ENCODE measurements around the gene KIF26B.
"Not testable (repeated sequence)": the region's sequence is repeated elsewhere in the genome, so short reads cannot be mapped to it uniquely, and the experiment has no call there.

KIF26B gene

DNA sequence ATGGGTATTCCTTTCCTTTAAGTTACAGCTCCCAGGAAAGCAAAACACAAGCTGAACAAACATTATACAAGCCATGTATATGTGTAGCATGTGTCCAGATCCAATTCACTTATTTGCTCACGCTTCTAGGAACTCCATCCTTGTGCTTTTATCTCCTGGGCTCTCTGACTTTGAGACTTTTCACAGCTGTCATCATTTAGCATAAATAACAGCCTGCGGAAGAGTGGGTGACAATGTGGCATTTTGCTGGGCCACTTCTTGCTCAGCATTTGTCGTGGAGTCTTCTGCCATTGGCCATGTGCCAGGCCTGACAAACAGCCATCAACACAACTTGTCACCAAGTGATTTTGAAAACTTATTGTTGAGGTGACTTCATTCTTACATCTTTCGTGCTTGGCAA lies 164.3 kb downstream of the KIF26B start:
- no peak for ATAC-seq
- no peak for TF ChIP-seq ESRRG (CRISPR knock-in tag; IDR thresholded peaks at IDR 0.05)
- TF ChIP-seq, protein P1, sequence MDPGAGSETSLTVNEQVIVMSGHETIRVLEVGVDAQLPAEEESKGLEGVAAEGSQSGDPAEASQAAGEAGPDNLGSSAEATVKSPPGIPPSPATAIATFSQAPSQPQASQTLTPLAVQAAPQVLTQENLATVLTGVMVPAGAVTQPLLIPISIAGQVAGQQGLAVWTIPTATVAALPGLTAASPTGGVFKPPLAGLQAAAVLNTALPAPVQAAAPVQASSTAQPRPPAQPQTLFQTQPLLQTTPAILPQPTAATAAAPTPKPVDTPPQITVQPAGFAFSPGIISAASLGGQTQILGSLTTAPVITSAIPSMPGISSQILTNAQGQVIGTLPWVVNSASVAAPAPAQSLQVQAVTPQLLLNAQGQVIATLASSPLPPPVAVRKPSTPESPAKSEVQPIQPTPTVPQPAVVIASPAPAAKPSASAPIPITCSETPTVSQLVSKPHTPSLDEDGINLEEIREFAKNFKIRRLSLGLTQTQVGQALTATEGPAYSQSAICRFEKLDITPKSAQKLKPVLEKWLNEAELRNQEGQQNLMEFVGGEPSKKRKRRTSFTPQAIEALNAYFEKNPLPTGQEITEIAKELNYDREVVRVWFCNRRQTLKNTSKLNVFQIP (CRISPR knock-in tag; IDR thresholded peaks at IDR 0.05; ENCODE audit: borderline replicate concordance, low read depth): no peak

- ATAC-seq: peak; percentile 65
Measured at GRCh38 chr1:245322673-245323072, 167.9 kb downstream of the KIF26B start.

GRCh38 chr1:245323765-245324164 lies 169.0 kb downstream of the KIF26B start:
- ATAC-seq: not testable (repeated sequence)

More at GRCh38 chr1:245322673-245323072, 167.9 kb downstream of the KIF26B start:
- TF ChIP-seq GLIS3 (CRISPR knock-in tag; IDR thresholded peaks at IDR 0.05) (no peak), ESRRG (CRISPR knock-in tag; IDR thresholded peaks at IDR 0.05) (no peak), TCF4 (CRISPR knock-in tag; IDR thresholded peaks at IDR 0.05; ENCODE audit: borderline replicate concordance) (no peak), BACH2 (CRISPR knock-in tag; IDR thresholded peaks at IDR 0.05; ENCODE audit: borderline replicate concordance) (no peak), RARB (CRISPR knock-in tag; IDR thresholded peaks at IDR 0.05) (no peak), CSDC2 (CRISPR knock-in tag; IDR thresholded peaks at IDR 0.05) (no peak), ZNF565 (CRISPR knock-in tag; conservative IDR thresholded peaks at IDR 0.05; ENCODE audit: low read depth) (no peak), TSHZ2 (CRISPR knock-in tag; IDR thresholded peaks at IDR 0.05) (no peak), ISL1 (CRISPR knock-in tag; IDR thresholded peaks at IDR 0.05) (no peak), SNAI2 (CRISPR knock-in tag; IDR thresholded peaks at IDR 0.05) (no peak)
- TF ChIP-seq, protein P1 (CRISPR knock-in tag; IDR thresholded peaks at IDR 0.05; ENCODE audit: borderline replicate concordance, low read depth): no peak
- TF ChIP-seq, protein P2, sequence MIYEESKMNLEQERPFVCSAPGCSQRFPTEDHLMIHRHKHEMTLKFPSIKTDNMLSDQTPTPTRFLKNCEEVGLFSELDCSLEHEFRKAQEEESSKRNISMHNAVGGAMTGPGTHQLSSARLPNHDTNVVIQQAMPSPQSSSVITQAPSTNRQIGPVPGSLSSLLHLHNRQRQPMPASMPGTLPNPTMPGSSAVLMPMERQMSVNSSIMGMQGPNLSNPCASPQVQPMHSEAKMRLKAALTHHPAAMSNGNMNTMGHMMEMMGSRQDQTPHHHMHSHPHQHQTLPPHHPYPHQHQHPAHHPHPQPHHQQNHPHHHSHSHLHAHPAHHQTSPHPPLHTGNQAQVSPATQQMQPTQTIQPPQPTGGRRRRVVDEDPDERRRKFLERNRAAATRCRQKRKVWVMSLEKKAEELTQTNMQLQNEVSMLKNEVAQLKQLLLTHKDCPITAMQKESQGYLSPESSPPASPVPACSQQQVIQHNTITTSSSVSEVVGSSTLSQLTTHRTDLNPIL (CRISPR knock-in tag; IDR thresholded peaks at IDR 0.05; ENCODE audit: low read depth): no peak

DNA sequence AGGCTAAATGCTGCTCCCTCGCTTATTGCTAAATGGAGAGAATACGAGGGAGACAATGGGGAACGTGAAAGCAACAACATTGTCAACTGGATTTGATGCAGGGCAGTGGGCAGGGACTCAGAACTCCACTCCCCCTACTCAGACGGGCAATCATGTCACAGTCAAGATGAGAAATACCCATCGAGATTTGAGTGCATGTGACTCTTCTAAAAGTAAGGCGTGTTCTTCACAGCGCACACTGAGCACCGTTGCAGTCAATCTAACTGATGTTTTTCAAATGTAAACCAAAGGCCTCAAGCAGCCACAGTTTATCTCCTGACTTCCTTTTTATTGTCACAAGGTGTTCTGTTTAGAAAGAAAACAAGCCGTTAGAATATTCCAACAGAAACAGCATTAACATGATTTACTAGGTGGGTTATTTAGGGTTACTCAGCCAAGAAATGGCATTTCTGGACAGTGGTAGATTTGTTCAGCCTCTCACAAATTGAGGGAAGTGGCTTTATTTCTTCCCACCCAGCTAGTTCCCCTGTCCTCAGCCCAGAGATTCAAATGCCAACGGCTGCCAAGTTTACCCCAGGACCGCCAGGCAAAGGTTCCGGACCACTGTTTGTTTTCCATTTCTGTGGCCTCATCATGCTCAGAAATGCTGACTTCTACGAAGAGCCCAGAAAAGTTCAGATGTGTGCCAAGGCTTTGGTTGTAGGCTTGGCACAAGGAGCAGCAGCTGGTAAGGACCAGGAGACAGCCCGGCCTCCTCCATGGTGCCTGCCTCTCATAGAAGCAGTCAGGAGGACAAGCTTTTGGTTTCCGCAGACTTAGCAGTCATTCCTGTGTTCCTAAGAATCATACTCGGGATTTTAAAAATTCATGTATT lies 171.4 kb downstream of the KIF26B start:
- ATAC-seq: no peak
- TF ChIP-seq BACH2 (CRISPR knock-in tag; IDR thresholded peaks at IDR 0.05; ENCODE audit: borderline replicate concordance) (no peak), SNAI2 (CRISPR knock-in tag; IDR thresholded peaks at IDR 0.05) (no peak), PPARA (CRISPR knock-in tag; IDR thresholded peaks at IDR 0.05; ENCODE audit: borderline replicate concordance) (no peak), OSR1 (CRISPR knock-in tag; IDR thresholded peaks at IDR 0.05) (no peak), TCF4 (CRISPR knock-in tag; IDR thresholded peaks at IDR 0.05; ENCODE audit: borderline replicate concordance) (no peak), ZFP3 (CRISPR knock-in tag; IDR thresholded peaks at IDR 0.05) (no peak)
- TF ChIP-seq, protein P3, sequence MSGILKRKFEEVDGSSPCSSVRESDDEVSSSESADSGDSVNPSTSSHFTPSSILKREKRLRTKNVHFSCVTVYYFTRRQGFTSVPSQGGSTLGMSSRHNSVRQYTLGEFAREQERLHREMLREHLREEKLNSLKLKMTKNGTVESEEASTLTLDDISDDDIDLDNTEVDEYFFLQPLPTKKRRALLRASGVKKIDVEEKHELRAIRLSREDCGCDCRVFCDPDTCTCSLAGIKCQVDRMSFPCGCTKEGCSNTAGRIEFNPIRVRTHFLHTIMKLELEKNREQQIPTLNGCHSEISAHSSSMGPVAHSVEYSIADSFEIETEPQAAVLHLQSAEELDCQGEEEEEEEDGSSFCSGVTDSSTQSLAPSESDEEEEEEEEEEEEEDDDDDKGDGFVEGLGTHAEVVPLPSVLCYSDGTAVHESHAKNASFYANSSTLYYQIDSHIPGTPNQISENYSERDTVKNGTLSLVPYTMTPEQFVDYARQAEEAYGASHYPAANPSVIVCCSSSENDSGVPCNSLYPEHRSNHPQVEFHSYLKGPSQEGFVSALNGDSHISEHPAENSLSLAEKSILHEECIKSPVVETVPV (CRISPR knock-in tag; IDR thresholded peaks at IDR 0.05): no peak

Measured in SK-N-SH treated with all-trans-retinoic acid at 6 μM for 48 hours (cell line).